ENCODE measurements around the gene ATP2C2. TPM values are rescaled to one million over a fixed set of nuclear protein-coding genes. Genes with fewer than 3 reads are reported as not detected.

The ATP2C2 gene
- total and polyA plus RNA-seq, 12 donors = 0.07 to 2.2 (median 0.54) TPM; not detected in 2

- intact Hi-C loops (cut with DNase I) = no loop called here
- Histone ChIP-seq H3K9me3 (replicated peaks in 1 of 3) (no peaks in the 10 kb centered on the region), H3K4me3 (no peak overlapping the region), H3K4me1 (replicated peaks in 1 of 2) (no peaks in the 10 kb centered on the region), H3K27me3 (no peaks in the 10 kb centered on the region), H3K36me3 (replicated peaks in 1 of 2) (no peaks in the 10 kb centered on the region), H3K27ac (no peak overlapping the region)
- 81 to 90% (median 85%) methylated on average over 16 to 17 of the region's 17 CpGs for WGBS, 4 donors
- DNase-seq = no peak
- TF ChIP-seq CTCF (IDR thresholded peaks at IDR 0.05) (no peak), POLR2A (IDR thresholded peaks at IDR 0.05) (no peak)
Observed at GRCh38 chr16:84331998-84332780, 36.1 kb upstream of the ATP2C2 start.

- no peak for TF ChIP-seq POLR2A (IDR thresholded peaks at IDR 0.05)
- no peak for TF ChIP-seq CTCF (IDR thresholded peaks at IDR 0.05)
- Histone ChIP-seq H3K27me3 (no peaks in the 10 kb centered on the region), H3K9me3 (replicated peaks in 1 of 3) (no peaks in the 10 kb centered on the region), H3K4me3 (no peak overlapping the region), H3K27ac (no peak overlapping the region), H3K4me1 (replicated peaks in 1 of 2) (no peaks in the 10 kb centered on the region), H3K36me3 (replicated peaks in 1 of 2) (no peaks in the 10 kb centered on the region)
- 67 to 82% (median 77%) methylated on average over 10 of the region's 10 CpGs for WGBS, 4 donors
- intact Hi-C loops (cut with DNase I) = no loop called here
- no peak for DNase-seq
Observed at GRCh38 chr16:84332975-84333684, 35.2 kb upstream of the ATP2C2 start.

DNA sequence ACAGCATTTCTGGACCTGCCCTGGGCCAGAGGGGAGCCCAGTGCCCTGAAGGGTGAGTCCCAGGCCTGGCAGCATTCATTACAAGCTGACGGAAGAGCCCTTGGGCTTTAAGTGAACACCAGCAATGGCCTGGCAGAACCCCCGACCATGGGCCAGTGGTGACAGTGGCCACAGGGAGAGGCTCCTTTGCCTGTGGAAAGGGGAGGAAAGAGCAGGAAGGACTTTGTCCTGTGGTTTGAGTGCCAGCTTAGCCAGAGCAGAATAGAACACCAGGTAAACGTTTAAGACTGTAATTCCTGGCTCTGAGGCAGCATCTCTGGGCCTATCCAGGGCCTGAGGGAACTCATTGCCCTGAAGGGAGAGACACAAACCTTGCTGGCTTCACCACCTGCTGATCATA, 34.3 kb upstream of the ATP2C2 start:
- intact Hi-C loops (cut with DNase I) = no loop called here
- WGBS, 4 donors = 85 to 92% (median 89%) methylated on average over 2 to 3 of the region's 3 CpGs
- H3K27me3 ChIP-seq = no peaks in the 10 kb centered on the region

More for the DNA sequence above, 34.3 kb upstream of the ATP2C2 start:
- Histone ChIP-seq H3K9me3 (replicated peaks in 1 of 3) (no peaks in the 10 kb centered on the region), H3K4me1 (replicated peaks in 1 of 2) (no peaks in the 10 kb centered on the region), H3K4me3 (no peak overlapping the region), H3K27ac (no peak overlapping the region), H3K36me3 (replicated peaks in 1 of 2) (no peaks in the 10 kb centered on the region)
- TF ChIP-seq CTCF (IDR thresholded peaks at IDR 0.05) = no peak
- no peak for TF ChIP-seq POLR2A (IDR thresholded peaks at IDR 0.05)
- no peak for DNase-seq
